ENCODE measurements around the gene NACC1. TPM values are rescaled to one million over a fixed set of nuclear protein-coding genes. Genes with fewer than 3 reads are reported as not detected.
A peak's percentile ranks its signal among the peaks of the same experiment; 100 is the strongest.

NACC1 gene
- total and polyA plus RNA-seq, 2 donors from 2014 or later = 16.7 to 46.1 TPM

DNA sequence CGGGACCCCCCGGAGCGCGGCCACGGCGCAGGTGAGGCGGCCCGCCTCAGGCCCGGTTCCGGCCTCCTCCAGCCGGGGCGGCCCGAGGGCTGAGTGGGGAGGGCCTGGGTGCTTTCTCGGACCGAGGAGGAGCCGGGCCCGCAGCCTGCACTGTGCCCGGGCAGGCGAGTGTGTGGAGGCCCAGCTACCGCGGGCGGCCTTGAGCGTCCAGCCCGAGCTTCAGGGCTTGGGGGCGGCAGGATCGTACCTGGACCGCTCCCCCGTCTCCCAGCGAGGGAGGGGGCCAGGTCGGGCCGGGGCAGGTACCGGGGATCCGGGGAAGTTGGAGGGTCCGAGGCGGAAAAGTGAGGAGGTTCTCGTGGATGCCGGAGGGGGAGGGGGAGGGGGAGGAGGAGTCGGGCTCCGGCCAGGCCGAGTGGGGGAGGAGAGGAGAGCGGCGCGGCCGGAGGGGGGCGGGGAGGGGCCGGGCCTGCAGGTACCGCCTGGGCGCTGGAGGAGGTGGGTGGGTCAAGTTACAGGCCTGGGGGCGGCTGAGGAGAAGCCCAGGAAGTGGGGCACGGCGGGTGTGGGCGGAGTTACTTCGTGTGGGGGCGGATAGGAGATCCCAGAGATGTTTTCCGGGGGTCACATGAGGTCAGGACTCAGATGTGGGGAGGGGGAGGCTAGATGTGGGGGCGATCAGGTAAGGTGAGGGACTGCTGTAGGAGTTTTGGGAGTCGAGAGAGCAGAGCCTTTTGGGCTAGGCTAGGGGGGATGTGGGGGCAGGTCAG lies 545 bp downstream of the NACC1 start:
- Histone ChIP-seq H3K27ac (ENCODE audit: low read depth in 2 of 2, low read length in 2 of 2) (peak overlapping the region in 1 of 2 donors; percentile 23), H3K9me3 (ENCODE audit: control insufficient read depth in 2 of 3, insufficient read depth in 1 of 3, low read length in 3 of 3) (no peaks in the 10 kb centered on the region), H3K36me3 (ENCODE audit: control insufficient read depth in 2 of 3, insufficient read depth in 3 of 3, low read length in 3 of 3) (no peaks in the 10 kb centered on the region), H3K27me3 (ENCODE audit: control insufficient read depth, insufficient read depth, low read length) (no peaks in the 10 kb centered on the region), H3K4me1 (ENCODE audit: control insufficient read depth in 2 of 3, insufficient read depth in 2 of 3, low read depth in 1 of 3, low read length in 3 of 3) (peaks cover 2 to 34% (median 14%) of the 10 kb centered on the region in 3 donors), H3K4me3 (ENCODE audit: low read length in 3 of 3) (peak overlapping the region; percentile 53 to 64 (median 53)), H3K9ac (ENCODE audit: low read length in 3 of 3) (peak overlapping the region in 2 of 3 donors; percentile 22 to 59)
- intact Hi-C loops (cut with DNase I) = no loop called here
- TF ChIP-seq CTCF (IDR thresholded peaks at IDR 0.05; ENCODE audit: borderline replicate concordance, extremely low read depth, insufficient read depth) = no peak
- FAIRE-seq (no peak), DNase-seq (peak; percentile 90 to 96 (median 90))

DNA sequence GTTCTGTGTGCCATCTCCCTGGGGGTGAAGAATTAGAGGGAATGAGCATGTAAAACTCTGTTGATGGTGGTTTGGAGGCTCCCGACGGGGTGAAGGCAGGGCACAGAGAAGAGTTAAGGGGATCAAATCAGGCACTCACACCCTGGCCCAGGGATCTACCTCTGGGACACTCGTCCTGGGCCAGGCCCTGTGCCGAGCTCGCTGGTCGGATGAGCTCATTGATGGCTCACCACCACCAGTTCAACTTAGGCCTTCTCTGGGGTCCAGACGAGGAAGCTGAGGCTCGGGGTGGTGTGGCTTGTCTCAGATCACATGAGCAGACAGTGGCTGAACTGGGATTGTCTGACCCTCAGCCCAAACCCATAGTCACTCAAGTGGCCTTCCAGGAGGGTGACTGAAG lies 1.6 kb downstream of the NACC1 start:
- no peaks in the 10 kb centered on the region for H3K27me3 ChIP-seq (ENCODE audit: control insufficient read depth, insufficient read depth, low read length)
- no peak for DNase-seq
- no peak for TF ChIP-seq CTCF (IDR thresholded peaks at IDR 0.05; ENCODE audit: borderline replicate concordance, extremely low read depth, insufficient read depth)
- no peaks in the 10 kb centered on the region for H3K9me3 ChIP-seq (ENCODE audit: control insufficient read depth in 2 of 3, insufficient read depth in 1 of 3, low read length in 3 of 3)
- H3K9ac ChIP-seq (ENCODE audit: low read length in 3 of 3) = peak overlapping the region in 1 of 3 donors; percentile 59
- no peak overlapping the region for H3K27ac ChIP-seq (ENCODE audit: low read depth in 2 of 2, low read length in 2 of 2)
- H3K4me1 ChIP-seq (ENCODE audit: control insufficient read depth in 2 of 3, insufficient read depth in 2 of 3, low read depth in 1 of 3, low read length in 3 of 3) = peaks cover 2 to 34% (median 14%) of the 10 kb centered on the region in 3 donors
- H3K36me3 ChIP-seq (ENCODE audit: control insufficient read depth in 2 of 3, insufficient read depth in 3 of 3, low read length in 3 of 3) = no peaks in the 10 kb centered on the region
- no peak for FAIRE-seq
- peak overlapping the region in 2 of 3 donors; percentile 16 to 64 for H3K4me3 ChIP-seq (ENCODE audit: low read length in 3 of 3)
- intact Hi-C loops (cut with DNase I) = no loop called here

- DNase-seq (no peak), FAIRE-seq (no peak)
- no peaks in the 10 kb centered on the region for H3K9me3 ChIP-seq (ENCODE audit: control insufficient read depth in 2 of 3, insufficient read depth in 1 of 3, low read length in 3 of 3)
- no peak for TF ChIP-seq CTCF (IDR thresholded peaks at IDR 0.05; ENCODE audit: borderline replicate concordance, extremely low read depth, insufficient read depth)
- no peak overlapping the region for H3K4me3 ChIP-seq (ENCODE audit: low read length in 3 of 3)
- intact Hi-C loops (cut with DNase I) = no loop called here
- no peak overlapping the region for H3K27ac ChIP-seq (ENCODE audit: low read depth in 2 of 2, low read length in 2 of 2)
- peaks cover 2 to 34% (median 14%) of the 10 kb centered on the region in 3 donors for H3K4me1 ChIP-seq (ENCODE audit: control insufficient read depth in 2 of 3, insufficient read depth in 2 of 3, low read depth in 1 of 3, low read length in 3 of 3)
- no peaks in the 10 kb centered on the region for H3K36me3 ChIP-seq (ENCODE audit: control insufficient read depth in 2 of 3, insufficient read depth in 3 of 3, low read length in 3 of 3)
- peak overlapping the region in 1 of 3 donors; percentile 59 for H3K9ac ChIP-seq (ENCODE audit: low read length in 3 of 3)
- H3K27me3 ChIP-seq (ENCODE audit: control insufficient read depth, insufficient read depth, low read length) = no peaks in the 10 kb centered on the region
These were observed 2.0 kb downstream of the NACC1 start for GRCh38 chr19:13120031-13120430.

Data from kidney (tissue), 14 donors.